Activated T-helper 9 cell treated with anti-CD3 and anti-CD28 coated beads, Interleukin-2, amount 50 U/mL, for 16 hours (primary cell): ENCODE results near the gene ERVMER34-1.

Experiments
- DNase-seq: peaks from one replicate; pipeline ENCODE4 v3.0.0-alpha.2; 2020; ENCODE audit warnings: low read depth

ERVMER34-1 gene

GRCh38 chr4:52750819-52751486 lies at the start of gene ERVMER34-1:
Gene ERVMER34-1, minus strand, starts transcription at chr4:52751425. Its CDS starts 5,905 bp downstream, at chr4:52745520.
- DNase-seq, result no peak

- no peak for DNase-seq
Measured at GRCh38 chr4:52799813-52800212, 48.6 kb upstream of the ERVMER34-1 start.

- no peak for DNase-seq
Measured at GRCh38 chr4:52795533-52795932, 44.3 kb upstream of the ERVMER34-1 start.

- DNase-seq, result no peak
Measured at GRCh38 chr4:52791936-52792335, 40.7 kb upstream of the ERVMER34-1 start.

- DNase-seq, result no peak
Measured at GRCh38 chr4:52789774-52790173, 38.5 kb upstream of the ERVMER34-1 start.

GRCh38 chr4:52788806-52789205 lies 37.6 kb upstream of the ERVMER34-1 start:
- DNase-seq, result no peak

- no peak for DNase-seq
Measured at GRCh38 chr4:52783069-52783468, 31.8 kb upstream of the ERVMER34-1 start.

- DNase-seq, result no peak
Measured at GRCh38 chr4:52780617-52781354, 29.6 kb upstream of the ERVMER34-1 start.

GRCh38 chr4:52780206-52780605 lies 29.0 kb upstream of the ERVMER34-1 start:
- no peak for DNase-seq

- DNase-seq, result no peak
Measured at GRCh38 chr4:52760256-52760655, 9.0 kb upstream of the ERVMER34-1 start.

GRCh38 chr4:52755426-52755825 lies 4.2 kb upstream of the ERVMER34-1 start:
- no peak for DNase-seq

GRCh38 chr4:52752936-52753335 lies 1.7 kb upstream of the ERVMER34-1 start:
- DNase-seq, result no peak

GRCh38 chr4:52751487-52751911 lies 274 bp upstream of the ERVMER34-1 start:
- DNase-seq, result no peak

- no peak for DNase-seq
Measured at GRCh38 chr4:52750213-52750612, 1.0 kb downstream of the ERVMER34-1 start.

- DNase-seq, result no peak
Measured at GRCh38 chr4:52748432-52748831, 2.8 kb downstream of the ERVMER34-1 start.

- no peak for DNase-seq
Measured at GRCh38 chr4:52744588-52744987, 6.6 kb downstream of the ERVMER34-1 start.

GRCh38 chr4:52743444-52744019 lies 7.7 kb downstream of the ERVMER34-1 start:
- DNase-seq, result no peak

- no peak for DNase-seq
Measured at GRCh38 chr4:52729586-52729985, 21.6 kb downstream of the ERVMER34-1 start.

- no peak for DNase-seq
Measured at GRCh38 chr4:52728691-52729240, 22.5 kb downstream of the ERVMER34-1 start.

GRCh38 chr4:52726826-52727580 lies 24.2 kb downstream of the ERVMER34-1 start:
- no peak for DNase-seq

GRCh38 chr4:52721968-52722815 lies 29.0 kb downstream of the ERVMER34-1 start:
- peak; percentile 82 for DNase-seq
